22Rv1 (cell line): Measurements from ENCODE around the gene ZNF385C.

ENCODE experiments used
- H3K27ac ChIP-seq: fragments of 450-650 bp; 2 replicates; pipeline ENCODE4 v1.5.1; 2017
- CTCF ChIP-seq: fragments of 450-650 bp; IDR thresholded peaks from 2 replicates; pipeline ENCODE4 v1.5.1; 2017; ENCODE audit warnings: mild to moderate bottlenecking
- ZFX ChIP-seq: fragments of 450-650 bp; IDR thresholded peaks from 2 replicates; pipeline ENCODE4 v1.6.1; 2017; ENCODE audit warnings: antibody characterized with exemption, borderline replicate concordance

The ZNF385C gene

GRCh38 chr17:41982026-41982760, 116.1 kb downstream of the ZNF385C start:
- H3K27ac ChIP-seq, result no peak overlapping the region
- TF ChIP-seq ZFX (no peak), CTCF (no peak)

GRCh38 chr17:41977991-41978390, 120.3 kb downstream of the ZNF385C start:
- H3K27ac ChIP-seq, result peak overlapping the region; percentile 51
- TF ChIP-seq ZFX, result no peak
- no peak for TF ChIP-seq CTCF

- TF ChIP-seq ZFX (no peak), CTCF (no peak)
Measured at GRCh38 chr17:41976142-41976768, 122.0 kb downstream of the ZNF385C start.

More at GRCh38 chr17:41976142-41976768, 122.0 kb downstream of the ZNF385C start:
- H3K27ac ChIP-seq, result no peak overlapping the region
